GM18498 (cell line): ENCODE results near the gene TBC1D32.
"Not testable (repeated sequence)": the region's sequence is repeated elsewhere in the genome, so short reads cannot be mapped to it uniquely, and the experiment has no call there.

Experiments used
- ATAC-seq: cut with Tn5 transposase; IDR thresholded peaks from one replicate; pipeline ENCODE4 v1.9.1; 2021; ENCODE audit warnings: mild to moderate bottlenecking, moderate library complexity; ENCODE audit not compliant: unreplicated experiment

The TBC1D32 gene

DNA sequence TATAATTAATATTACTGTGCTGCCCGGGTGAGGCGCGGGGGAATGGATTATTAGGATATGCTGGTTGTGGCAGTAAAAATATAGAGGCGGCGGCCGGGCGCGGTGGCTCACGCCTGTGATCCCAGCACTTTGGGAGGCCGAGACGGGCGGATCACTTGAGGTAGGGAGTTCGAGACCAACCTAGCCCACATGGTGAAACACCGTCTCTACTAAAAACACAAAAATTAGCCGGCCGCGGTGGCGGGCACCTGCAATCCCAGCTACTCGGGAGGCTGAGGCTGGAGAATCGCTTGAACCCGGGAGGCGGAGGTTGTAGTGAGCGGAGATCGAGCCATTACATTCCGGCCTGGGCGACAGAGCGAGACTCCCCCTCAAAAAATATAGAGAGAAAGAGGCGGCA is 586 bp downstream of the TBC1D32 start:
- ATAC-seq = not testable (repeated sequence)

DNA sequence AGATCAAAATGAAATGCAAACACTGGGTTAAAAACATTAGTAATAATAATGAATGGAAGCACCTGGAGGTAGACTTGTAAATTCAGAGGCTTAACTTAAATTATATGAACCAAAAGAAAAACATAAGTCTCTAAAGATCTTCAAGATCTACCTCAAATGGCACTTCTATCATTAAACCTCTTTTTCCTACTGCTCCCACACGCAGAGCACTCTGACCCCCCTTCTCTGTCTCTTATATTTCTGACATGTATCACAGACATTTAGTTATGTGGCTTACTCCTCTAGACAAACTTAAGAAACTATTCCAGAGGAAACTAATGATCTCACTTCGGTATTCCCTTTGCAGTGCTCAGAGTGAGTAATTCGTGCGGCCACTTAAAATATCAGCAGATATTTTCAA is 1.1 kb downstream of the TBC1D32 start:
- no peak for ATAC-seq

DNA sequence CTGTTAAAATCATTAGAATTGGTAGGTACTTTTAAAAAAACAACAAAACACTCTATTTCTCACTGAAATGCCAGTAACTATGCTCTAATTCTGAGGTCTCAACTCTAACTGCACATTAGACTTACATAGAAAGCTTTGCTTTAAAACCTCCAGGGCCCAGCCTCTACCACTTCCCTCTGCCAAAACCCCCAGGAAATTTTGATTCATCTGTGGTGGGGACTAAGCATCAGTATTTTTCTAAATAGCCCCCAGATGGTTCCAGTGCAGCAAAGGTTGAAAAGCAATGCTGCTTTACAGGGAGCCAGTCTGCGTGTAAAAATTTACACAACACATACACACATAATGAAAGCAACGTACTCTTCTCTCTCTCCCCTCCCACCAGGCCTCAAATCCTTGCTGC is 3.8 kb downstream of the TBC1D32 start:
- no peak for ATAC-seq

DNA sequence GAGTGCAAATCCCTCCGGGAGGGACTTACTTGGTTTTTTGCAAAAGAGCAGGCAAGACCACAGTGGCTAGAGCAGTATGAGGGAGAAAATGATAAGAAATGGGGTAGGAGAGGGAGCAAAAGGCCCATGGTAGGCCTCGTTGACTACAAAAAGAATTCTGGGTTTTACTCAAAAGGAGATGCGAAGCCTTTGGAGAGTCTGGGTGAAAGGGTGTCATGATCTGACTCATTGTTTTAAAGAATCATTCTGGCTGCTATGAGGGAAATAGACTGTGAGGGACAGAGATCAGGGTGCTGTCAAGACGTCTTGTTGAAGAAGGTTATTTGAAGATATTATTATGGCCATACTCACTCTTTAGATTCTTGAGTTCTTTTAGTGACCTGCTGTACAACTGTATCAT is 13.0 kb downstream of the TBC1D32 start:
- no peak for ATAC-seq

DNA sequence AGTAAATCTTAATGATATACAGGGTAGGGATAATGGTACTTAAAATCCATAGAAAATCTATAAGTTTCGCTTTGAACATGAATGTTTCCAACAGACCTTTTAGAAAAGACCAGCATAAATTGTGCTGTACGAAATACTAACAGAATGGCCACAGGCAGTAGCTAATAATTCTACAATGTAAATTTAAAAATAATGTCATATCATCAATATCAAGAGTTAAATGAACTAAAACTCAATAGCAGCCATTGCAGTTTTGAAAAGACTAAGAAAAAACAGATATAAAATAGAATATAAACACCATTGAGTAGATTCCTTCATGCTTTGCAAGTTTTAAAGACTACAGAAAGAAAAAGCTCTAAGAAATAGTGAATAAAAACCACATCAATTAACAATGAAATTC is 14.7 kb downstream of the TBC1D32 start:
- no peak for ATAC-seq

DNA sequence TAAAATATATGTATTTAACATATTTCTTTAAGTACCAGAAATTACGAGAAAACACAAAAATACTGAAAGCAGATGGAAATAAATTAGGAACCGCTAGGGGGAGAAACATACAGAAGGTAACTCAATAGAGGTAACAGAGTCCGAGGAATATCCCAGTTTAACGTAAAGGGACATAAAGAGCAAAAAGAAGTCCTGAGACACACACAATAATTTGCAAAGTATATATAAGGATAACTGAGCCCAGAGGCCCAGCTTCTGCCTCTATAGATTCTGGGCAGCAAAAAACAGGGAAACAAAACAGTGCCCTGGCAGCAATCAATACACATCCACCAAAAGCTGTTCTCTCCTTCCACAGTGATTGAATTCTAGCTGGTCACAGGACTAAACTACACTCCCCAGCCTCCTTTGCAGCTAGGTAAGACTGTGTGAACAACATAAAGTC is 15.1 kb downstream of the TBC1D32 start:
- no peak for ATAC-seq

DNA sequence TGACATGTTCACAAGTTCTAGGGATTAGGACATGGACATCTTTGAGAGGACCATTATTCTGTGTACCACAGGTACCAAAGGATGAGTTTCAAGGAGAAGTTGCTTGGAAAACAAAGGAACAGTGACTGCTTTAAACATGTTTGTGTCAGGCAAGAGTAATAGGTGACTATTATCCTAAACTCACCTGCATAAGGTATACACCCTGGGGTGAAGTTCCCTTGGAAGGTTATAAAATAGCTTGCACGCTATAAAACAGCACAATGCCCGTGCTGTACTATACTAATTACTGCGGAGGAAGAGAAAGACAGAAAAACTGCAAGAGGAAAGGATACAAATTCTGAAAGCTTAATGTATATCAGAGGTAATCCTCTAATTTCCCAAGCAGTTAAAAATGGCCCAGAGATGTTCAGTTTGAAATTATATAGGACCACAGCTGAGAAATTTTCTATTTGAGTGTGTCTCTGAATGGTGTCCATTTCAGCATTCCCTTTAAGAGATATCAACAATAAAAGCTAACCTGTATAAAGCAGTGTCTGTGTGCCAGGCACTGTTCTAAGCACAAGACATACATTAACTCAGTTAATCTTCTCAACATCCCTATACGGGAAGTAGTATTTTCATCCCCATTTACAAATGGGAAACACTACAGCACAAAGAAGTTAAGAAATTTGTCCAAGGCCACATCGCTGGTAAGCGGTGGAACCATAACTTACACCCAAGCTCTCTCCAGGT is 19.7 kb downstream of the TBC1D32 start:
- no peak for ATAC-seq

DNA sequence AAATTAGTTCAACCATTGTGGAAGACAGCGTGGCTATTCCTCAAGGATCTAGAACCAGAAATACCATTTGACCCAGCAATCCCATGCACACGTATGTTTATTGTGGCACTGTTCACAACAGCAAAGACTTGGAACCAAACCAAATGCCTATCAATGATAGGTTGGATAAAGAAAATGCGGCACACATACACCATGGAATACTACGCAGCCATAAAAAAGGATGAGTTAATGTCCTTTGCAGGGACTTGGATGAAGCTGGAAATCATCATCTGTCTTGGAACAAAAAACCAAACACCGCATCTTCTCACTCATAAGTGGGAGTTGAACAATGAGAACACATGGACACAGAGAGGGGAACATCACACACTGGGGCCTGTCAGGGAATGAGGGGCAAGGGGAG is 22.5 kb downstream of the TBC1D32 start:
- not testable (repeated sequence) for ATAC-seq

DNA sequence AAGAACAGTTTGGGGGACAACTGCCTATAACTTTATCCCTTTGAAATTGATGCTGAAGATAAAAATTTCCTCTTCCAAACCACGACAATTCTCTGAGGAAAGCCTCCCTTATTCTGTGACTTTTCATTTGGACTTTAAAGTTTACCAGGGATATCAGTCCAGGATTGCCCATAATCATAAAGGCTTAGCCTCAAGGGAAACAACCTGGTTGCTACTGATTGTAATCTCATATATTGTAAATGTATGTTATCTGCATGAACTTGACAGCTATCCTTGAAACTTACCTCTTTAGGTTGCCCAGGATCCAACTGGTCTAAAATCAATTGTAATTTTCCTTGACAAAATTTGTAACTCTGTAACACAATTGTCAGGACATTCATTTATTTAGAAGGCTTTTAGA is 23.8 kb downstream of the TBC1D32 start:
- ATAC-seq = no peak

DNA sequence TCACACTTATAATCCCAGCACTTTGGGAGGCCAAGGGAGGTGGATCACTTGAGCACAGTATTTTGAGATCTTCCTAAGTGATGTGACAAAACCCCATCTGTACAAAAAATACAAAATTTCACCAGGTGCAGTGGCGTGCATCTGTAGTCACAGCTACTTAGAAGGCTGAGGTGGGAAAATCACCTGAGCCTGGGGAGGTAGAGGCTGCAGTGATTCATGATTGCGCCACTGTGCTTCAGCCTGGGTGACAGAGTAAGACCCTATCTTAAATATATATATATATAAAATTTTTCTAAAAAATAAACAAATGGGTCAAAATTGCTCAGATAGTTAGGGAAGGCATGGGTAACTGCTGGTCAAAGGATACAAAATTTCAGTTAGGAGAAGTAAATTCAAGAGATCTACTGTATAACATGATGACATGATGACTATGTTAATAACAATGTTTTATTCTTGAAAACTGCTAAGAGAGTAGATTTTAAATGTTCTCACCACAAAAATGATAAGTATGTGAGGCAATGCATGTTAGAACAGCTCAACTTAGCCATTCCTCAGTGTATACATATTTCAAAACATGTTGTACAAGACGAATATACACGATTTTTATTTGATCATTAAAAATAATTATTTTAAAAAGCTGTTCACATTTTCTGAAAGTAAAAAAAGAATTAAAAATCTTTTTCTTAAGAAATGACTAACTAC is 24.4 kb downstream of the TBC1D32 start:
- ATAC-seq = no peak

DNA sequence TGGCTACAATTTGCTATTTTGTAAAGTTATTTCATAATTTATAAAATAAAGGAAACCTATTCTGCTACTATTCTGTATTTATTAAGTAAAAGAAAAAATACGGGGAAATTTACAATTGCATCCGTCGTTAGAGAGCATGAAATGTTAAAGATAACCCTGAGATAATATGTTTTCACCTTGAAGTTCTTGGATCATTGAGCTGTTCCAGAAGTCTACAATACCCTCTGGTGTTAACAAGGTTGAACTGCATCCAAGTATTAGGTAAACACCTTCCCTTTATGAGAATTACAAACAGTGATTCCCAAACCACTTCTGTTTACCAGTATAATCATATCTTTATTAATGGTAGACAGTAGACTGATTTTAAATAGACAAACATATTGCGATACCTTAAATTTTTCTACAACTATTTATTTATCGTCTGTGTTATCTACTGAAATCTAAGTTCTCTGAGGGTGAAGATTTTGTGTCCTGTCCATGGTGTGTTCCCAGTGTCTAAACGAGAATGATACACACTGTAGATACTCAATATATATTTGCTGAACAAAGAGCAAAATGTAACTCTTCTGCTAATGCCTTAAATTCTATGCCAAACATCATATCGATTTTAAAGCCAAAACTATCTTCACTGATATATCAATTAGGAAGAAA is 28.2 kb downstream of the TBC1D32 start:
- ATAC-seq = peak; percentile 82

DNA sequence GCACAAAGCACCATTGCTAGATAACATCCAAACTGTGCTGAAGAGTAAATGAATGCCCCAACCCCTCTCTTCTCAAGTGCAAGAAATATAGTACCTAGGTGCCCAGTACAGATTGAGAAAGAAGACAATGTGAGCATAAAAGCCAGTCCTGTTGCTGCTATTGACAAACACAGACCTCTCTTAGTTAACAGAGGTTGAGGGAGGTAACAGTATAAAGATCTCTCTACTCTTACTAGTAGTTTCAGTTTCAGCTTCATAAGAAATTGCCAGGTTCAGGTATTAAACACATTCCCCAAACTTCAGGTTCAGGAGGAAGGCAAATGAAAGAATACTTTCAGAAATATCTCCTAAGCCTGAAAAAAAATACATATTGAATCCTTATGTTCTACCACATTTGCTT is 31.4 kb downstream of the TBC1D32 start:
- peak; percentile 77 for ATAC-seq

DNA sequence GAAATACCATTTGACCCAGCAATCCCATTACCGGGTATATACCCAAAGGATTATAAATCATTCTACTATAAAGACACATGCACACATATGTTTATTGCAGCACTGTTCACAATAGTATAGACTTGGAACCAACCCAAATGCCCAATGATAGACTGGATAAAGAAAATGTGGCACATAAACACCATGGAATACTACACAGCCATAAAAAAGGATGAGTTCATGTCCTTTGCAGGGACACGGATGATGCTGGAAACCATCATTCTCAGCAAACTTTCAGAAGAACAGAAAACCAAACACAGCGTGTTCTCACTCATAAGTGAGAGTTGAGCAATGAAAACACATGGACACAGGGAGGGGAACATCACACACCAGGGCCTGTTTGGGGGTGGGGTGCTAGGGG is 33.1 kb downstream of the TBC1D32 start:
- ATAC-seq = not testable (repeated sequence)

DNA sequence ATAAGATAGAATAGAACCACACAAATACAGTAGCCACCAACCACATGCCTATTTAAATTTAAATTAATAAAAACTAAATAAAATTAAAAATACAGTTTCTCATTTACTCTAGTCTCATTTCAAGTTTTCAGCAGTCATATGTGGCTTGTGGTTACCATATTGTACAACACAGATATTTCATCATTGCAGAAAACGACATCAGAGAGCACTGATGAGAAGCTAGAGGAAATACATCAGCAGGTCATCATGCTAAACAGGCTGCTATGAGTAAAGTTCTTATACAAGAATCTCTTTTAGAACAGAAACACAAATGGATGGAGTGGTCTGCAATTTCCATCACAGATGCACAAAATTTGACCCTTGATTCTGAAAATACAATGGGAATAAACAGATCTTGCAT is 36.6 kb downstream of the TBC1D32 start:
- ATAC-seq = no peak

DNA sequence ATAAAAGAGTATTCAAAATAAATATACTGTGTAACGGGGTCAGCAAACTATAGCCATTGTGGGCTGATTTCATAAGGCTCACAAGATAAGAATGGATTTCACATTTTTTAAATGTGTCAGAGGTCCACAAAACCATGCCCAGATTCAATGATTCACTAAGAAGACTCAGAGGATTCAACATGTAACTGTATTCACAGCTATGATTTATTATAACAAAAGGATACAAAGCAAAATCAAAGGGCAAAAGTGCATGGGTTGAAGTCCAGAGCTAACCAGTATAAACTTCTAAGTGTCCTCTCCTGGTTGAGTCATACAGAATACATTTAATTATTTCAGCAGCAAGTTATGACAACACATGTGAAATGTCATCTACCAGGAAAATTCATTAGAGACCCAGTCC is 49.2 kb downstream of the TBC1D32 start:
- ATAC-seq = no peak

DNA sequence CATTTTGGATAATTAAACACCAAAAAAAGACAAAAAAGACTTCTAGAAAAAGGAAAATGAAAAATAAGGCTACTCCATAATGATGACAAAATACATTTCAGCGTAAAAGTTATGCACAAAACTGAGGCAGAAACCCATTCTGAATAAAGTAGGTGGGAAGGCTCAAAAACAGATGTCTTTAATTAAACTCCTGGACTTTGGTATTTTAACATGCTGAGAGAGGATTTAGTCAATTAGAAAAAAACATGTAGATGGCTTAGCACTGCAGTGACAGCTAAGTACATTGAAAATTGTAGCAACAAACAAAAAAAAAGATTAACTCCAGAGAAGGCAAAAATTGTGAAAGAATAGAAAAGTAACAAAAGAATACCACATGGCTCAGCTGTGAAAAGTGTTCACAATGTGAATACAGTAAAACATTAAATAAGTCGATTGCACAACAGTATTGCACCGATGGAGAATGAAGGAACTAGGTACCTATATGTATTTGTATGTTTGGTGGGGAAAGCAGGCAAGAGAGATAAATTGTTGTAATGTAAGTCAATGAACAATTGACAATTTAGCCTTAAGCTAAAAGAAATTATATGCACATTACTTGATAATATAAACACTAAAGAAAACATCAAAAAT is 59.5 kb downstream of the TBC1D32 start:
- no peak for ATAC-seq

DNA sequence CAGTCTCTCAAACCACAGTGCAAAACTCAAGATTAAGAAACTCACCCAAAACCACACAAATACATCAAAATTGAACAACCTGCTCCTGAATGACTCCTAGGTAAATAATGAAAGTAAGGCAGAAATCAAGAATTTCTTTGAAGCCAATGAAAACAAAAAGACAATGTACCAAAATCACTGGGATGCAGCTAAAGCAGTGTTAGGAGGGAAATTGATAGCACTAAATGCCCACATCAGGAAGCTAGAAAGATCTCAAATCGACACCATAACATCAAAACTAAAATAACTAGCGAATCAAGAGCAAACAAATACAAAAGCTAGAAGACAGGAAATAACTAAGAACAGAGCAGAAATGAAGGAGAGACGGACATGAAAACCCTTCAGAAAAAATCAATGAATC is 70.5 kb downstream of the TBC1D32 start:
- no peak for ATAC-seq

DNA sequence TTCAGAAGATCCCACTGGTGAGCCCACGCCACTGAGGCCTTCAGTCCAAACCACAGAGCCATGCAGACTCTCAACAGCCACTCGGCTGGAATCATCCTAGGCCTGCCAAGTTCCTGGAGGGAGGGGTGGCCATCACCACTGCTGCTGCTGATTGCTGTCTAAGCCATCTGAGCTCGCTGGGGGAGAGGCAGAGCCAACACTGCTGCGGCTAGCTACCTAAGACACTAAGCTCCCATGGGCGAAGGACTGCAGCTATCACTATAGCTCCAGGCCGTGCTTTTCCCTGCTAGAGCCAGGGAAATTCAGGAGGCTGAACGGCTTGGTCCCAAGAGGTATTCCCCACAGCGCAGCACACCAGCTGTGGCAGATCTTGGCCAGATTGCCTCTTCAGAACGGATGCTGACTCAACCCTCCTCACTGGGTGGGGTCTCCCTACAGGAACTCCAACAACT is 73.6 kb downstream of the TBC1D32 start:
- ATAC-seq = no peak

DNA sequence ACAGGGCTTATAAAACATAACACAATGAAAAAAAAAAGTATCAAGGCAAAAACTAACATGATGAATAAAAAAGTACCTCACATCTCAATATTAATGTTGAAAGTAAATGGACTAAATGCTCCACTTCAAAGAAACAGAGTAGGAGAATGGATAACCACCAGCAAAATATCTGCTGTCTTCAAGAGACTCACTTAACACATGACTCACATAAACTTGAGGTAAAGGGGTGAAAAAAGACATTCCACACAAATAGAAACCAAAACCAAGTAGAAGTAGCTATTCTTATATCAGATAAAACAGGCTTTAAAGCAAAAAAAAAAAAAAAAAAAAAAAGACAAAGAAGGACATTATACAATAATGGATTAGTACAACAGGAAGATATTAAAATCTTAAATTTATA is 86.9 kb downstream of the TBC1D32 start:
- no peak for ATAC-seq

DNA sequence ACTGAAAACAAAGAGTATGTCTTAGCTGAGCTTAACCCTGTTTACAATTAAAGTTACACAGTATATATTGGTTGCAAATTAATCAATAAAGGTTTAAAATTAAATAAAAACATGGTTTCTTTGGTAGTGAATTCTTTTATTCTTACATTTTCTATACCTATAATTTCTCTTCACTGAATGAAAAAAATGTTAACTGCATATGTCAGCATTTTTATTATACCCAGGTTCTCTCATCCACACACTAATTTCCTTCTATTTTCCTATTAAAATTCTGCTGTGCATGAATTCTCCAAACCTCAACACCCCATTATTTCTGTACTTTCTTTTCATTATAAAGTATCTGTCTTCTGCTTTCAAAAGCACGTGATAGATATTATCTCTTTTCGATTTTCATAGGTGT is 91.9 kb downstream of the TBC1D32 start:
- ATAC-seq = no peak

DNA sequence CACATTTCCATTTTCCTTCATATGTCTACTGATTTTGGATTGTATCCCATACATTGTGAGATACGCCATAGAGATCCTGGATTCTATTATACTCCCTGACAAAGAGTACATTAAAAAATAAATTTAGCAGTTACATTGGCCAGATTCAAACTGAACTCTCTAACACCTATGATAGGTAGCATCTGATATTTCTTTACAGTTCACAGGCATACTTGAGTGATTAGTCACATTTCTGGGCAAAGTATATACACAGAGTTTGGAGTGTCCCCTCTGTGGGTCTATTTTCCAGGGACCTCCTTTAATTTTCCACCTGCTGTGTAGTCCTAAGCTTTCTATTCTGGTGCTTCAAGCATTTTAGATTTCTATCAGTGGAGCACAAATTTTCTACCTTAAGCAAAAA is 96.4 kb downstream of the TBC1D32 start:
- ATAC-seq = no peak

DNA sequence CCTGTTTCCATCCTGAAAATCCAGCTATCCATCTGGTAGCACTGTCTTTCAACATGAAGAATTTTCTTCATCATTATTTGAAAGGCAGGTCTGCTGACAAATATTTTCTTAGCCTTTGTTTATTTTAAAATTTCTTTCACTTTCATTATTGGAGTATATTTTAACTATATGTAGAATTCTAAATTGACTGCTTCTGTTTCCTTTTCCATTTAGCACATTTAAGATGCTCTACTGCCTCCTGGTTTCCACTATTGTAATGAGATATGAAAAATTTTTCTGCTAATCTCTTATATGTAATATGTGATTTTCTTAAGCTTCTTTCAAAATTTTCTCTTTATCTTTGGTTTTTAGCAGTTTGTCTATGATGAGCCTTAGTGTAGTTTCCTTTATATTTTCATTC is 97.3 kb downstream of the TBC1D32 start:
- no peak for ATAC-seq
